ENCODE data around the gene MOCS1. TPM values are rescaled to one million over a fixed set of nuclear protein-coding genes. Genes with fewer than 3 reads are reported as not detected.

The MOCS1 gene
- total RNA-seq, 1 donor from 2014 or later, result 28.6 TPM

GRCh38 chr6:39903656-39904055 lies 30.6 kb downstream of the MOCS1 start:
- intact Hi-C loops (cut with micrococcal nuclease), result no loop called here
- no peak for DNase-seq
- Histone ChIP-seq H3K4me3 (no peak overlapping the region), H3K9me3 (replicated peaks) (no peaks in the 10 kb centered on the region), H3K27ac (replicated peaks) (no peak overlapping the region), H3K27me3 (ENCODE audit: low read depth) (no peaks in the 10 kb centered on the region), H3K4me1 (no peaks in the 10 kb centered on the region), H3K36me3 (peaks cover 40% of the 10 kb centered on the region)
- TF ChIP-seq CTCF (IDR thresholded peaks at IDR 0.05; ENCODE audit: borderline replicate concordance), result no peak

GRCh38 chr6:39902786-39903465 lies 31.3 kb downstream of the MOCS1 start:
- intact Hi-C loops (cut with micrococcal nuclease), result no loop called here
- Histone ChIP-seq H3K36me3 (peaks cover 32% of the 10 kb centered on the region), H3K27ac (replicated peaks) (no peak overlapping the region), H3K4me3 (no peak overlapping the region), H3K4me1 (no peaks in the 10 kb centered on the region), H3K27me3 (ENCODE audit: low read depth) (no peaks in the 10 kb centered on the region), H3K9me3 (replicated peaks) (no peaks in the 10 kb centered on the region)
- no peak for DNase-seq
- no peak for TF ChIP-seq CTCF (IDR thresholded peaks at IDR 0.05; ENCODE audit: borderline replicate concordance)

DNA sequence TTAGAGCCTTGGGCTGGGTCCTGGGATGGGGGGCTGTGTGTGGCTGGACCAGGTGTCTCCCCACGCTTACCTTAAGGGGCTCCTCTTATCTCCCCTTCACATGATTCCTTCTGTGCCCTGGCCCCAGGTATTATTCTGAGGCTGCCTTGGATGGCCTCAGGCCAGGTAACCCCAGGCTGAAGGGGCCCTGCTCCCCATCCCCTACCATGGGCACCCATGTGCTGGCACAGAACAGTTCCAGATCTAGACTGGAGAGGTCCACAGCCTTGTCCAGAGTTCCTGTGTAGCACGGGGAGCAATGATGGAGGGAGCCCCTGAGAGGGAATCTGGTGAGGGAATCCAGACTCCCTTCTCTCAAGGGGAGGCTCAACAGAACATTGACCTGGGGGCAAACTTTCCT lies 32.1 kb downstream of the MOCS1 start:
- no peak for DNase-seq
- H3K27ac ChIP-seq (replicated peaks), result peak overlapping the region; percentile 12

GRCh38 chr6:39901670-39902069 lies 32.6 kb downstream of the MOCS1 start:
- peaks cover 36% of the 10 kb centered on the region for H3K36me3 ChIP-seq
- no peaks in the 10 kb centered on the region for H3K27me3 ChIP-seq (ENCODE audit: low read depth)
- H3K27ac ChIP-seq (replicated peaks), result peak overlapping the region; percentile 12
- no peaks in the 10 kb centered on the region for H3K4me1 ChIP-seq
- H3K4me3 ChIP-seq, result no peak overlapping the region
- TF ChIP-seq CTCF (IDR thresholded peaks at IDR 0.05; ENCODE audit: borderline replicate concordance), result no peak
- no peaks in the 10 kb centered on the region for H3K9me3 ChIP-seq (replicated peaks)
- intact Hi-C loops (cut with micrococcal nuclease), result no loop called here
- DNase-seq, result no peak

More for the DNA sequence above, 32.1 kb downstream of the MOCS1 start:
- H3K36me3 ChIP-seq, result peaks cover 36% of the 10 kb centered on the region
- H3K4me3 ChIP-seq, result no peak overlapping the region
- H3K4me1 ChIP-seq, result no peaks in the 10 kb centered on the region
- TF ChIP-seq CTCF (IDR thresholded peaks at IDR 0.05; ENCODE audit: borderline replicate concordance), result no peak
- H3K9me3 ChIP-seq (replicated peaks), result no peaks in the 10 kb centered on the region
- intact Hi-C loops (cut with micrococcal nuclease), result no loop called here
- no peaks in the 10 kb centered on the region for H3K27me3 ChIP-seq (ENCODE audit: low read depth)

GRCh38 chr6:39901116-39901655 lies 33.1 kb downstream of the MOCS1 start:
- Histone ChIP-seq H3K9me3 (replicated peaks) (no peaks in the 10 kb centered on the region), H3K36me3 (peaks cover 35% of the 10 kb centered on the region), H3K27me3 (ENCODE audit: low read depth) (no peaks in the 10 kb centered on the region), H3K4me1 (no peaks in the 10 kb centered on the region), H3K4me3 (no peak overlapping the region), H3K27ac (replicated peaks) (peak overlapping the region; percentile 12)
- DNase-seq, result no peak
- intact Hi-C loops (cut with micrococcal nuclease), result no loop called here
- no peak for TF ChIP-seq CTCF (IDR thresholded peaks at IDR 0.05; ENCODE audit: borderline replicate concordance)
